Gastrocnemius medialis (tissue), 4 donors: ENCODE measurements around the gene PPP1R27. TPM values are rescaled to one million over a fixed set of nuclear protein-coding genes. Genes with fewer than 3 reads are reported as not detected.

Experiments
- ATAC-seq, 2 donors: fragments of 150-250 bp; one replicate each; pipeline ENCODE4 v1.9.1; 2016
- DNase-seq, 2 donors: peaks; one replicate each; pipeline ENCODE4 v3.0.0-alpha.2; 2019
- H3K27ac ChIP-seq, 4 donors: fragments of 200-600 bp; sonication (generic); 1 replicate in 1 of 4; 2 replicates in 3 of 4; pipeline ENCODE4 v1.5.1; 2016 to 2018; ENCODE audit warnings: mild to moderate bottlenecking in 2 of 4, moderate library complexity in 1 of 4
- H3K27me3 ChIP-seq, 3 donors: fragments of 200-600 bp; sonication (generic) in 2 of 3; 1 replicate in 1 of 3; 2 replicates in 2 of 3; pipeline versions ENCODE4 v1.5.1 to v1.6.0; 2016 to 2019; ENCODE audit warnings: mild to moderate bottlenecking in 1 of 3, moderate library complexity in 1 of 3
- H3K36me3 ChIP-seq, 2 donors: fragments of 200-600 bp; sonication (generic) in 1 of 2; one replicate each; pipeline ENCODE4 v1.5.1; 2017 to 2018
- H3K4me1 ChIP-seq, 2 donors: fragments of 200-600 bp; sonication (generic) in 1 of 2; one replicate each; pipeline ENCODE4 v1.5.1; 2016 to 2017; ENCODE audit warnings: mild to moderate bottlenecking in 2 of 2
- H3K4me3 ChIP-seq, 4 donors: fragments of 200-600 bp; sonication (generic) in 3 of 4; 1 replicate in 1 of 4; 2 replicates in 3 of 4; pipeline ENCODE4 v1.5.1; 2016 to 2019; ENCODE audit warnings: mild to moderate bottlenecking in 2 of 4
- H3K9me3 ChIP-seq, 3 donors: fragments of 200-600 bp; sonication (generic) in 2 of 3; 1 replicate in 1 of 3; 2 replicates in 2 of 3; pipeline ENCODE4 v1.5.1; 2016 to 2019
- CTCF ChIP-seq, 5 experiments: fragments of 450-650 bp in 3 of 5; fragments of 200-600 bp in 2 of 5; sonication (generic) in 2 of 5; IDR thresholded peaks in 4 of 5; conservative IDR thresholded peaks in 1 of 5; 1 replicate in 4 of 5; 2 replicates in 1 of 5; pipeline ENCODE4 v1.5.1; 2016 to 2019; ENCODE audit warnings: antibody characterized with exemption in 5 of 5, mild to moderate bottlenecking in 3 of 5, moderate library complexity in 3 of 5
- POLR2A ChIP-seq, 2 donors: fragments of 450-650 bp; IDR thresholded peaks; one replicate each; pipeline ENCODE4 v1.6.1; 2017; ENCODE audit warnings: antibody characterized with exemption in 2 of 2, mild to moderate bottlenecking in 2 of 2, moderate library complexity in 2 of 2
- in situ Hi-C, 4 donors: fragments of 200-750 bp; cut with MboI; loops; one replicate each; pipeline versions ENCODE4 v1.15.0 to v1.8.0; 2017; ENCODE audit warnings: low sequenced_read_pairs in 4 of 4
- intact Hi-C: fragments of 100-400 bp; cut with DNase I; formaldehyde crosslinking; loops from one replicate; pipeline ENCODE4 v1.15.1; 2023; ENCODE audit warnings: low total_unique reads
- total RNA-seq, 4 donors: library from RNA; depleted of rRNA; stranded (reverse); fragments of >200 nt; gene quantifications; one replicate each; pipeline versions ENCODE4 v1.1.0 to v1.2.3, GENCODE V29; 2016

PPP1R27 gene
- total RNA-seq, 4 donors from 2014 or later, result 245 to 708 (median 400) TPM

GRCh38 chr17:81809556-81809998, 25.3 kb downstream of the PPP1R27 start:
- no peak overlapping the region for H3K4me3 ChIP-seq
- in situ Hi-C loops, result no loop called here
- no peaks in the 10 kb centered on the region for H3K9me3 ChIP-seq
- peaks cover 37 to 44% (median 37%) of the 10 kb centered on the region in 3 donors for H3K27me3 ChIP-seq
- DNase-seq (no peak), ATAC-seq (no peak)
- H3K4me1 ChIP-seq, result peaks cover 0 to 11% of the 10 kb centered on the region in 2 donors
- H3K27ac ChIP-seq, result no peak overlapping the region
- intact Hi-C loops, result no loop called here
- TF ChIP-seq CTCF (IDR thresholded peaks at IDR 0.05 in 4 of 5, conservative IDR thresholded peaks at IDR 0.05 in 1 of 5) (no peak), POLR2A (IDR thresholded peaks at IDR 0.05) (no peak)
- H3K36me3 ChIP-seq, result no peaks in the 10 kb centered on the region

GRCh38 chr17:81808778-81809555, 25.9 kb downstream of the PPP1R27 start:
- TF ChIP-seq CTCF (IDR thresholded peaks at IDR 0.05 in 4 of 5, conservative IDR thresholded peaks at IDR 0.05 in 1 of 5) (no peak), POLR2A (IDR thresholded peaks at IDR 0.05) (no peak)
- DNase-seq (no peak), ATAC-seq (no peak)
- no peak overlapping the region for H3K27ac ChIP-seq
- H3K4me1 ChIP-seq, result peaks cover 0 to 12% of the 10 kb centered on the region in 2 donors
- no peak overlapping the region for H3K4me3 ChIP-seq
- no peaks in the 10 kb centered on the region for H3K36me3 ChIP-seq
- intact Hi-C loops, result no loop called here
- H3K9me3 ChIP-seq, result no peaks in the 10 kb centered on the region
- H3K27me3 ChIP-seq, result peaks cover 40 to 49% (median 43%) of the 10 kb centered on the region in 3 donors
- in situ Hi-C loops, result no loop called here

GRCh38 chr17:81807839-81808238, 27.0 kb downstream of the PPP1R27 start:
- intact Hi-C loops, result no loop called here
- no peak for ATAC-seq
- no peaks in the 10 kb centered on the region for H3K9me3 ChIP-seq

GRCh38 chr17:81807210-81807719, 27.6 kb downstream of the PPP1R27 start:
- Histone ChIP-seq H3K9me3 (no peaks in the 10 kb centered on the region), H3K36me3 (no peaks in the 10 kb centered on the region), H3K27me3 (peaks cover 56 to 64% (median 58%) of the 10 kb centered on the region in 3 donors), H3K4me1 (peaks cover 0 to 15% of the 10 kb centered on the region in 2 donors), H3K27ac (no peak overlapping the region), H3K4me3 (no peak overlapping the region)
- DNase-seq, result no peak
- in situ Hi-C loops (no loop called here), intact Hi-C loops (no loop called here)
- ATAC-seq, result no peak
- TF ChIP-seq CTCF (IDR thresholded peaks at IDR 0.05 in 4 of 5, conservative IDR thresholded peaks at IDR 0.05 in 1 of 5) (no peak), POLR2A (IDR thresholded peaks at IDR 0.05) (no peak)

More at GRCh38 chr17:81807839-81808238, 27.0 kb downstream of the PPP1R27 start:
- in situ Hi-C loops, result no loop called here
- no peaks in the 10 kb centered on the region for H3K36me3 ChIP-seq
- no peak overlapping the region for H3K27ac ChIP-seq
- H3K4me3 ChIP-seq, result no peak overlapping the region
- H3K27me3 ChIP-seq, result peaks cover 50 to 58% (median 52%) of the 10 kb centered on the region in 3 donors
- TF ChIP-seq CTCF (IDR thresholded peaks at IDR 0.05 in 4 of 5, conservative IDR thresholded peaks at IDR 0.05 in 1 of 5), result no peak
- peaks cover 0 to 15% of the 10 kb centered on the region in 2 donors for H3K4me1 ChIP-seq
- no peak for DNase-seq
